Upper lobe of left lung (tissue), 6 donors: ENCODE measurements around the gene TMEM164. TPM values are rescaled to one million over a fixed set of nuclear protein-coding genes. Genes with fewer than 3 reads are reported as not detected.

Source experiments
- ATAC-seq, 2 donors: fragments of 200-7000 bp; cut with Tn5 transposase; one replicate each; pipeline ENCODE4 v1.9.1; 2022; ENCODE audit warnings: mild to moderate bottlenecking in 2 of 2, moderate library complexity in 2 of 2; ENCODE audit not compliant: low FRiP score in 2 of 2
- DNase-seq, 2 donors: peaks; one replicate each; pipeline ENCODE4 v3.0.0-alpha.2; 2019 to 2020
- H3K27ac ChIP-seq, 4 donors: fragments of 200-600 bp; sonication (generic); one replicate each; pipeline ENCODE4 v1.5.1; 2016 to 2019
- H3K27me3 ChIP-seq, 4 donors: fragments of 200-600 bp; sonication (generic); one replicate each; pipeline ENCODE4 v1.5.1; 2017 to 2019
- H3K36me3 ChIP-seq, 4 donors: fragments of 200-600 bp; sonication (generic); one replicate each; pipeline ENCODE4 v1.5.1; 2016 to 2019
- H3K4me1 ChIP-seq, 4 donors: fragments of 200-600 bp; sonication (generic); one replicate each; pipeline ENCODE4 v1.5.1; 2018 to 2019
- H3K4me3 ChIP-seq, 4 donors: fragments of 200-600 bp; sonication (generic); one replicate each; pipeline ENCODE4 v1.5.1; 2017 to 2019; ENCODE audit warnings: mild to moderate bottlenecking in 2 of 4, moderate library complexity in 1 of 4
- H3K9me3 ChIP-seq, 4 donors: fragments of 200-600 bp; sonication (generic); one replicate each; pipeline ENCODE4 v1.5.1; 2018 to 2019
- CTCF ChIP-seq, 6 experiments: fragments of 450-650 bp in 4 of 6; fragments of 200-600 bp in 2 of 6; sonication (generic) in 2 of 6; IDR thresholded peaks; one replicate each; pipeline ENCODE4 v1.5.1; 2016 to 2019; ENCODE audit warnings: antibody characterized with exemption in 6 of 6
- EP300 ChIP-seq, 4 donors: sonication (generic); formaldehyde crosslinking; IDR thresholded peaks; one replicate each; pipeline ENCODE4 v1.5.1; 2017; ENCODE audit warnings: antibody characterized with exemption in 4 of 4, control low read depth in 2 of 4
- POLR2A ChIP-seq, 4 donors: fragments of 450-650 bp; IDR thresholded peaks; one replicate each; pipeline ENCODE4 v1.5.1; 2016 to 2017; ENCODE audit warnings: antibody characterized with exemption in 4 of 4, mild to moderate bottlenecking in 2 of 4
- POLR2AphosphoS5 ChIP-seq, 2 donors: sonication (generic); formaldehyde crosslinking; IDR thresholded peaks; one replicate each; pipeline ENCODE4 v1.5.1; 2017; ENCODE audit warnings: antibody characterized with exemption in 2 of 2
- WGBS, 2 donors: methylation state at CpG; one replicate each; pipeline ENCODE4 v1.1.5; 2017 to 2018; 5-methylcytosine and 5-hydroxymethylcytosine counted together
- total RNA-seq, 6 donors: library from RNA; depleted of rRNA in 4 of 6; stranded (reverse); fragments of >200 nt in 4 of 6; gene quantifications; one replicate each; pipeline versions ENCODE4 v1.1.0 to v1.2.1, GENCODE V29; 2016 to 2021
- donor health status: DM: no; HTN: no; CAD: no; lungs with moderate emphysema.
- donor health status: DM: no; HTN: yes; CAD: no; lungs with severe emphysema.

Gene TMEM164
- total RNA-seq, 6 donors from 2014 or later: 41.8 to 115 (median 61.8) TPM

- WGBS, 2 donors: 47 to 54% methylated on average over 3 to 4 of the region's 4 CpGs
- Histone ChIP-seq H3K36me3 (no peaks in the 10 kb centered on the region), H3K4me1 (peaks cover 0 to 7% (median 0%) of the 10 kb centered on the region in 4 donors), H3K27ac (no peak overlapping the region), H3K9me3 (no peaks in the 10 kb centered on the region), H3K27me3 (no peaks in the 10 kb centered on the region), H3K4me3 (no peak overlapping the region)
- ATAC-seq (no peak), DNase-seq (no peak)
- TF ChIP-seq CTCF (IDR thresholded peaks at IDR 0.05) (no peak), POLR2AphosphoS5 (IDR thresholded peaks at IDR 0.05) (no peak), EP300 (IDR thresholded peaks at IDR 0.05) (no peak), POLR2A (IDR thresholded peaks at IDR 0.05) (no peak)
Observed at GRCh38 chrX:110188701-110189558, 186.0 kb downstream of the TMEM164 start.

- WGBS, 2 donors: 81 to 84% methylated on average over 2 to 4 of the region's 4 CpGs
- ATAC-seq (no peak), DNase-seq (no peak)
Observed at GRCh38 chrX:110192516-110192915, 189.6 kb downstream of the TMEM164 start.

GRCh38 chrX:110194977-110195376 lies 192.1 kb downstream of the TMEM164 start:
- TF ChIP-seq POLR2A (IDR thresholded peaks at IDR 0.05) (no peak), POLR2AphosphoS5 (IDR thresholded peaks at IDR 0.05) (no peak), EP300 (IDR thresholded peaks at IDR 0.05) (no peak), CTCF (IDR thresholded peaks at IDR 0.05) (no peak)
- no peak for ATAC-seq
- 43% methylated on average over 3 of the region's 3 CpGs; no CpG with 5 or more reads in 1 of the 2 donors for WGBS, 2 donors
- Histone ChIP-seq H3K27me3 (no peaks in the 10 kb centered on the region), H3K4me3 (no peak overlapping the region), H3K4me1 (no peaks in the 10 kb centered on the region), H3K36me3 (no peaks in the 10 kb centered on the region), H3K27ac (no peak overlapping the region), H3K9me3 (no peaks in the 10 kb centered on the region)
- DNase-seq: no peak

More at GRCh38 chrX:110192516-110192915, 189.6 kb downstream of the TMEM164 start:
- Histone ChIP-seq H3K27me3 (no peaks in the 10 kb centered on the region), H3K36me3 (no peaks in the 10 kb centered on the region), H3K27ac (no peak overlapping the region), H3K4me1 (peaks cover 0 to 7% (median 0%) of the 10 kb centered on the region in 4 donors), H3K4me3 (no peak overlapping the region), H3K9me3 (no peaks in the 10 kb centered on the region)
- no peak for TF ChIP-seq CTCF (IDR thresholded peaks at IDR 0.05)
- TF ChIP-seq POLR2A (IDR thresholded peaks at IDR 0.05): no peak
- TF ChIP-seq POLR2AphosphoS5 (IDR thresholded peaks at IDR 0.05): no peak
- no peak for TF ChIP-seq EP300 (IDR thresholded peaks at IDR 0.05)

- 72 to 98% methylated on average over 3 of the region's 3 CpGs for WGBS, 2 donors
- no peaks in the 10 kb centered on the region for H3K9me3 ChIP-seq
Observed at GRCh38 chrX:110201799-110202198, 198.9 kb downstream of the TMEM164 start.

More at GRCh38 chrX:110201799-110202198, 198.9 kb downstream of the TMEM164 start:
- Histone ChIP-seq H3K27me3 (no peaks in the 10 kb centered on the region), H3K4me3 (no peak overlapping the region), H3K27ac (no peak overlapping the region), H3K36me3 (no peaks in the 10 kb centered on the region), H3K4me1 (no peaks in the 10 kb centered on the region)
- DNase-seq: no peak
- no peak for ATAC-seq
- TF ChIP-seq POLR2A (IDR thresholded peaks at IDR 0.05) (no peak), POLR2AphosphoS5 (IDR thresholded peaks at IDR 0.05) (no peak), EP300 (IDR thresholded peaks at IDR 0.05) (no peak), CTCF (IDR thresholded peaks at IDR 0.05) (no peak)
